Stimulated activated CD4-positive, alpha-beta T cell treated with anti-CD3 and anti-CD28 coated beads, Interleukin-4, amount 100 ng/mL, for 48 hours (primary cell): ENCODE data around the gene SCP2.

ENCODE experiments used
- DNase-seq, 2 donors: peaks; one replicate each; pipeline ENCODE4 v3.0.0-alpha.2; 2020; ENCODE audit warnings: low read depth in 2 of 2

SCP2 gene, protein sequence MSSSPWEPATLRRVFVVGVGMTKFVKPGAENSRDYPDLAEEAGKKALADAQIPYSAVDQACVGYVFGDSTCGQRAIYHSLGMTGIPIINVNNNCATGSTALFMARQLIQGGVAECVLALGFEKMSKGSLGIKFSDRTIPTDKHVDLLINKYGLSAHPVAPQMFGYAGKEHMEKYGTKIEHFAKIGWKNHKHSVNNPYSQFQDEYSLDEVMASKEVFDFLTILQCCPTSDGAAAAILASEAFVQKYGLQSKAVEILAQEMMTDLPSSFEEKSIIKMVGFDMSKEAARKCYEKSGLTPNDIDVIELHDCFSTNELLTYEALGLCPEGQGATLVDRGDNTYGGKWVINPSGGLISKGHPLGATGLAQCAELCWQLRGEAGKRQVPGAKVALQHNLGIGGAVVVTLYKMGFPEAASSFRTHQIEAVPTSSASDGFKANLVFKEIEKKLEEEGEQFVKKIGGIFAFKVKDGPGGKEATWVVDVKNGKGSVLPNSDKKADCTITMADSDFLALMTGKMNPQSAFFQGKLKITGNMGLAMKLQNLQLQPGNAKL

DNA sequence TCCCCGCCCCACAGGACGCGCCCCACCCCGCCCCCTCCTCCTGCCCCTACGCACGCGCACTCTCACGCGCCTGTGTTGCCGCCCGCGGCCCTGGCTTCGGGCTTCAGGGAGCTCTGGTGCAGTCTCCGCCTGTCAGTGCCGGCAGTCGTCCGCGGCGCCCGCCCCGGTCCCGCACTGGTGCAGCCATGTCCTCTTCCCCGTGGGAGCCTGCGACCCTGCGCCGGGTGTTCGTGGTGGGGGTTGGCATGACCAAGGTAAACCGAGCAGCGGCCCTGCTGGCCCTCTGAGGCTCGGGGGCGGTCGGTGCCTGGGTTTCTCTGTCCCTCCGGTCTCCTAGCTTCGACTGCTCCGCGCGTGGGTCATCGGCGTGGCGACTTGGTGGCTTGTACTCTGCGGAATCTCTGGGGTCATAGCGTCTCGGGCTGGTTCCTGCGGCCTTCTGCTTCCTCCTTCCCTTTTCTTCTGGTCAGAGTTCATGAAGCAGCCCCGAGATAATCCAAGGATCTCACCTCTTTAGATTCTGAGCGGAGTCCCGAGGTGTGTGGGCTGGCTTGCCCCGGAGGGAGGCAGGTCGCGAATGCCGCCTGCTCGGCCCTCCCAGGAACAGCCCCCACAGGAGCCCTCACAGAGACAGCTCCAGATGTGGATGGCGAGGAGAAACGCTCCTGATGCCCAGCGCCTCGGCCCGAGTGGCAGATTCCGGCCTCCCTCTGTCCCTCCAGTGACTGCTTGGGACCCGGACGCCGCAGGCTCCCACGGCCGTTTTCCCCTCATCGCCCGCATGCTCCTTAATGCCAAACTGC, at the start of gene SCP2:
SCP2 (plus strand) TSS at position 65 of the 803 bp plus-strand sequence; CDS start at position 186, 121 bp downstream.
- DNase-seq: peak; percentile 65 to 71

DNA sequence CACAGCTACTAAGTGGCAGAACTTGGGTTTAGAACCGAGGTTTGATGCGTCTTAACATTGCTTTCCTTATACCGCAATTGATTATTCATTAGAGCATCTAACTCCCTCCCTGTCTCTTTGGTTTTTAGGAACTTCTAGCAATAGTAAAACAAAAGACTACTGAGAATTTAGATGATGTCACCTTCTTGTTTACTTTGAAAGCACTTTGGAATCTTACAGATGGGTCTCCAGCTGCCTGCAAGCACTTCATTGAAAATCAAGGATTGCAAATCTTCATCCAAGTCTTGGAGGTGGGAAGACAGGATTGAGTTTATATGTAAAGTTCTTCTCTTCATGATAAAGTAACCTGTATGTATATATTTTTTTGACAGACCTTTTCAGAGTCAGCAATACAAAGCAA, 49.5 kb upstream of the SCP2 start:
- DNase-seq: no peak

DNA sequence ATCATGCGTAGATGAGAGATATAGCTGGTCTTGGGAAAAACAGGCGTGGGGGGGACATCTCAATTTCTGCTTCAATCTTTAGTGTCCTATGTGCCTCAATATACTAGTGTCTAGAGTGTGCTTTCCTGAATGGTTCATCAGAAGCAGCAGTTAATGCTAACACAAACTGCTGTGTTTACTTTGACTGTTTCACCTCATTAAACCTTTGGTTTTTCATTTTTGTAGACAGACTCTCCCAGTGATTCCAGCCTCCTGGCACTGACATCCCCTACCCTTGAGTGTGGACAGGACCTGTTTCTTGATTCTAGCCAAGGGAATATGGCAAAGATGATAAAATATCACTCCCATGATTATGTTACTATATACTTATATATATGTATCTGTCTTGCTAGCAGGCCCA, 46.9 kb upstream of the SCP2 start:
- no peak for DNase-seq

DNA sequence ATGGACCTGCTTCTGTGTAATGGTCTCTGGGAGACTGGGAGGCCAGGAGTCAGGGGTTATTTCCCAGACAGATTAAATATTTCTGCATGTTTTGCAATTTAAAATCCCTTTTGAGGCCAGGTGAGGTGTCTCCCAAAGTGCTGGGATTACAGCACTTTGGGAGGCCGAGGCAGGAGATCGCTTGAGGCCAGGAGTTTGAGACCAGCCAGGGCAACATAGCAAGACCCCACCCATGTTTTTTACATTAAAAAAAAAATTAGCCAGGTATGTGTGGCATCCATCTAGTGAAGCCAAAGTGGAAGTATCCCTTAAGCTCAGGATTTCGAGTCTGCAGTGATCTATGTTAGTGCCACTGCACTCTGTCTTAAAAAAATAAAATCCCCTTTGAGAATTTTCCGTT, 39.6 kb upstream of the SCP2 start:
- no peak for DNase-seq

DNA sequence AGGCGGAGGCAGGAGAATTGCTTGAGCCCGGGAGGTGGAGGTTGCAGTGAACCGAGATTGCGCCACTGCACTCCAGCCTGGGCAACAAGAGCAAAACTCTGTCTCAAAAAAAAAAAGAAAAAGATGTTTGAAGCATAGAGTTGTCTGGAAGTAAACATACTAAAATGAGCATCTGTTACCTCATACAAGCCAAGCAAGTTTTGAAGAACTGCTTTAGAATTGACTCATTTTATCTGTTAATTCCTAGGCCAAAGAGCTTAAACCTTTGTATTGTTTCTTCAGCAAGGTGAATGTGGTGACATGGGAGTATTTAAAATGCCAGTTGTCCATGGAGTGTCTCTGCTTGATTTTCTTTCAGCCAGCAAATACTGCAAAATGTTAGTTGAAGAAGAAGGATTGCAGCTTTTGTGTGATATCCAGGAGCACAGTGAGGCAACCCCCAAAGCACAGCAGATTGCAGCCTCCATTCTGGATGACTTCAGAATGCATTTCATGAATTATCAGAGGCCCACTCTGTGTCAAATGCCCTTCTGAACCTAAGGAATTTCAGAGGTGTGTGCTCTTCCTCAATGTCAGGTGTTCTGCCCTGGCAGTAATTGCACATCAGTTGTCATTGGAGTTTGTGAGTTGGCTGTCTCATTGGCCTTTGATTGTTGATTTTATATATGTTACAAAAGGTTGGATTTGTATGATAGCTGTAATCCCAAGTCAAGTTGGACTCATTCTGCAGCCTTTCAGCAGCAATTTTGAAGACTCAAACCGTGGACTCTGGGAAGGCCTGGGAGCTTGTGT, 34.5 kb upstream of the SCP2 start:
- no peak for DNase-seq

DNA sequence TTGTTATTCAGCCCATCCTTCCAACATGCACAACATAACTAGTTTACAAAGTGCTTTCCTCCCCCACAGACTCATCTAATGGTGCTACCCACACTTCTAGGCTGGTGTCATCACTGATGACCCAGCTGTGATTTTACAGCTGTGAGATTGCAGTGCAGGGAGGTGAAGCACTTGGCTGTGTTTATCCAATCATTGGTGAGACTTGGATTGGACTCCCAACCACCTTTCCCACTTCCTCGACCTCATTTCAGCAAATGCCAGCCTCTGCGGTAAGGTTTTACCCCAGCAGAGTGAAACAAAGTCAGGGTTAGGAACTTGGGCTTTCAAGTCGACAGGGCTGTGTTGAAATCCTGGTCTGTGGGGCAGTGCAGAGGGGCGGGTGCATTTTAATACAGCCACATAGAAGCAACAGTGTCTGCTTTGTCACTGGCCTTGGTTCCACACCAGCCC, 27.6 kb upstream of the SCP2 start:
- no peak for DNase-seq

DNA sequence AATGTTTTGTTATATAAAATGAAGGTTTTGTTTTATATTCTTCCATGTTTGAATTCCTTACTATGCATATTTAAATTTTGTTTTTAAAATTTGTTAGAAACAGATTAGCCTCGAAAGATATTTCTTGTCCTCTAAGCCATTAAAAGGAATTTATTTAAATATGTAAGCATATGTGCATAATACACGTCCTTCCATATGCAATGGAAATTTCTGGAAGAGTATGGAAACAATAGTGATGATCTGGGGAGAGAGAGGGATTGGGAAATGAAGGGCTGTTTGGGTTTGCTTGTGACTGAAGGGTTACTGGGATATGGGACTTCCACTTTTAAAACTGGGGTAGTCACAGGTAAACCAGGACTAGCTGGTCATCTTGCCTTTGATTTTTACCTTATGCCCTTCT, 26.7 kb upstream of the SCP2 start:
- DNase-seq: no peak

DNA sequence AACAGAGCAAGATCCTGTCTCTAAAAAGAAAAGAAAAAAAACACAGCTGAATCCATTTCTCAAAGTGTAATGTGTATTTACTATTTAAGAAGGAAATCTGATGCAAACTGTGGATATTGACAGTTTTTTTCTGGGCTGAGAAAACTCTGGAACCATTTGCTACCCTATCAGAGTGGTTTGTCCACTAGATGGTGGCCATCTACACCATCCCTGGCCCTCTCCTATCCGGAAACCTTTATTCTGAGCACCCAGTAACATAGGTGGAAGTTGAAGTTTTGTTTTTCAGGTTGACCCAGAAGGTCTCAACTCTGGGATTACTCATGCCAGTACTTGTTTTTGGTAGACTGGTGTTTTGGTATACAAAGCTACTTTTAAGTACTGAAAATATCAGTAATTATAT, 25.7 kb upstream of the SCP2 start:
- DNase-seq: no peak

DNA sequence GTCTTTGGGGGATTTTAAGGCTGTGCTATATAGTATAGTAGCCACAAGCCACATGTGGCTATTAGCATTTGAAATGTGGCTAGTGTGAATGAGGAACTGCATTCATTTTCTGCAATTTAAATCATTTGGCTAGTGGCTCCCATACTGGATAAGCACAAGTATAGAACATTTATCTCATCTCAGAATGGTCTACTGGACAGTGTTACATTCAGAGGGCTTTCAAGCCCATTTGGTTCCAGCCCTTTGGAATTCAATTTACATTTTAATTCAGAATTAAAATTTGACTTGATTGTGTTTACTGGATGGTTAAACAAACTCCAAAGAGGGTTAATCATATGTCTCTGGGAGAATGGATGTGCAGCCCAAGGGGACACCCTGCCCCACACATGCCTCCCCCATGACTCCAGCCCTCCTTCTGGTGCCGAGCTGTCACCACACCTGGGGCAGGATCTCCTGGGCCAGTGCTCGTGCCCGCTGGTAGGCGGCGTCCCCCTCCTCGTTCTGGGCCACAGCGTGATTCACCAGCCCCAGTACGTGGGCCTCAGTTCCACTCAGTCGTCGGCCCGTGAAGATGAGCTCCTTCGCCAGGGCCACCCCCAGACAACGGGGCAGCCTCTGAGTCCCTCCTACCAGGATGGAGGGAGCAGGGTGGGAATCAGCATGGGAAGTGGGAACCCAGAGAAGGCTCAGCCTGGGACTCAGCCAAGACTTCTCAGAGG, 22.7 kb upstream of the SCP2 start:
- no peak for DNase-seq

DNA sequence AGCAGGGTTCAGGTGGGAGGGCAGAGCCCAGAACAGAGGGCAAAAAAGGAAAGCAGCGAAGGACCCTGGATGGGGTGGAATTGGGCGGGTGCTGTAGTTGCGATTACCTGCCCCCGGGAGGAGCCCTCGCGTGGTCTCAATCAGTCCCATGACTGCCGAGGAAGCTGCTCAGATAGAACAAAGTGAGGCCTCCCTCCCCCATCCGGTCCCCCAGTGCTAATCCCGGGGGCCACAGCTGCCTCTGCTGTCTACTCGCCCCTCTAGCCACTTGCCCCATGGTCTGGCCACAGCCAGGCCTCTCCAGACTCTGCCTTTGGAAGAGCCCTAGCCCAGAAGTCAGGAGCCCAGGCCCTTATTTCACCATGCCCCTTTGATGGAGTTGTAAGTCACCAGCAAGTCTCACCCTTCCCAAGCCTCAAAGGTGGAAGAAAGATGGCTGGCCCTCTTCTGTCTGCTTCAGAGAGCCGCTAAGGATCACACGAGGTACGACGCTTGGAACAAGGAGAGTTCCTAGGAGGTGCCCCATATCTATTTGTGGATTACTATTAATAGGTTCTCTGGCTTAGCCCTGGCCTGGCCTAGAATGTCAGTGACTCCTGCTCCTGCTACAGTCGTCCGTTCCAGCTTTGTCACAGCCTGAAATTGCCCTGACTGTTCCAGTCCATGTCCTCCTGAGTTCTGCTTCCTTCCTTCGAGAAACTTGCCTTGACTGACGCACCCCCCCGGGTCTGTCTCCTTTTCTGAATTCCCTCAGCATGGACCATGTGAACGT, 22.0 kb upstream of the SCP2 start:
- peak in 1 of 2 donors; percentile 19 for DNase-seq

DNA sequence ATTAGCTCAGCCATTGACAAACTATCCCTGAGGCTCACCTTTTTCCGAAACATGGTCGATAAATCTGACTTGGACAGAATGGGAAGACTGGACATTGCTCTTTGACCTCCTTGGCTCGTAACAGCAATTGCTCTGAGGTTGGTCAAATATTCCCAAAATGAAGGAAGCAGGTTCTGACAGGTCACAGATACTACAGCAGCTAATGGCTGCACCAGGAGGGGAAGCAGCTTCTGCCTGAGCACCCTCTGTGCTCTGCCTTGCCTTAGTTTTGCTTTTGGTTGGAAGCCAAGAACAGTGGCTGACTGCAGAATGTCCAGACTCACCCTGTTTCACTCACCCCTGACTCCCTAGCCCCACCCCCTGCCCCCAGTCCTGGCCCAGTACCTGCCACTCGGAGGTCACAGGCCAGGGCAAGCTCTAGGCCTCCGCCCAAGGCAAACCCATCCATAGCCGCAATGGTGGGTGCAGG, 20.9 kb upstream of the SCP2 start:
- no peak for DNase-seq

DNA sequence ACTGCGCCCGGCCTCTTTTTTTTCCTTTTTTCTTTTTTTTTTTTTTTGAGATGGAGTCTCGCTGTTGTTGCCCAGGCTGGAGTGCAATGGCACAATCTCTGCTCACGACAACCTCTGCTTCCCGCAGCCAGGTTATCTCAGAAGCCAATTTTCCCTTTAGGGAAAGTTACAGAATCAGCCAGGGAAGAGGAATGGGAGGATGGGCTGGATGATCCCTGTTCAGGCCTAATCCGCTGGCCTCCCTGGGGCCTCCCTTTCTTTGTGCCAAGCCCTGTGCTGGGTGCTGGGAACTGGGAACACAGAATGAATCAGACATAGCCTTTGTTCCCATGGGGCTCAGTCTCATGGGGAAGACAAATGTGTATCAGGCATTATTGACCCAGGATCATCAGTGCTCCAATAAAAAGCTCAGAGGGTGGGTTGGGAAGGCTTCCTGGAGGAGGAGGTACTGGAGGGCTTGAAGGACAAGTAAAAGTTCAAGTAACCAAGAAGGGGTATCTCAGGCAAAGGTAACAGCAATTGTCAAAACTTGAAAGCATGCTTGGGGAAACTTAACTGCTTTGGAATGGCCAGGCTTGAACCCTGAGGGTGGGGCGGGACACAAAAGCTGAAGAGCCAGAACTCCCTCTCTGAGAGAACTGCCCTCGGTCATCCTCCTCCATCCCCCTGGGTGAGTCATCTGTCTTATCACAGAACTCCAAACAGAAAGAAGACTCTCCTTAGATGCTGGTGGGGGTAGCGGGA, 19.8 kb upstream of the SCP2 start:
- no peak for DNase-seq

DNA sequence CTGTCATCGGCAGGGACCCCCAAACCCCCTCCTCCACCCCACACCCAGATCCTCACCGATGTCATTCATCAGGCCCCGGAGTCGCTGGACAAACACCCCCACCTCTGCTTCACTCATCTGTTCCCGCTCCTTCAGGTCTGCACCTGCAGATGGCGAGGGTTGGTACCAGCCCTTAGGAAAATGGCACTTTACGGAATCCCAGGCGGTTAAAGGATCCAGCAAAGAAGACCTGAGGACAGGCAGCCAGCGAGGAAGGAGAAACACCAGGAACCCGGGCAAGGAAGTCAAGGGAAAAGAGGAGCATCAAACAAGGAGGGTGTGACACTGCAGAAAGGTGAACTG, 19.3 kb upstream of the SCP2 start:
- no peak for DNase-seq

DNA sequence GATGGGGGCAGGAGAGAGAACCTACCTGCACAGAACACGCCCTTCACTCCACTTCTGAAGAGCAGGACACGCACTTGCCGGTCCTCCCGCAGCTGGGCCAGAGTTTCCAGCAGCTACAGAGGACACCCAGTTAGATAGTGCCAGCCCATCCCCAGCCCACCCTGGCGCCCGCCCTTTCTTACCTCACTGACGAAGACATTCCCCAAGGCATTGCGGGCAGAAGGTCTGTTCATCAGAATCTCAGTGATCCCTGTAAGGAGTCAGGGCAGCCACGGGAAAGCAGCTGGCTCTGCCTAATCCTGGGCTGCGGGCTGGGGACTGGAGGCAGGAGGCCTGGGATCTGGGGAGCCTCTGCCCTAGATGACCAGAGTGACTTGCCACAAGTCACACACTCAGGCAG, 15.5 kb upstream of the SCP2 start:
- no peak for DNase-seq

DNA sequence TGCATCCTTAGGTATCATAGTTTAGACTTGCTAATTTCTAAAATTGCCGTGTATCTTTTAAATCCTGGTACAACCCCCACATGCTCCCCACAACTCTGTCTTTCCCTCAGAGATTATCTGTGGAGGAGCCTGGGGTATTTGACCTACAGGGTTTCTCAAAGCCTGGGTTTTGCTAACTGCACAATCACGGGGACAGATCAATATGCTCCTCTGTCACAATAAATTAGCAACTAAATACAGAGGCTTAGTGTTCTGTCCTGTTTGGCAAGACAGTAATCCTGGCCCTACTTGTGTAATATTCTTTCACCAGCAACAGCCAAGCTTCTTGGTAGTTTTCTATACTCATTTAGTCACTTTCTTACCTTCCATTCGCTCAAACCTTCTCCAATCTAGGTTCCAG, 14.1 kb upstream of the SCP2 start:
- no peak for DNase-seq

DNA sequence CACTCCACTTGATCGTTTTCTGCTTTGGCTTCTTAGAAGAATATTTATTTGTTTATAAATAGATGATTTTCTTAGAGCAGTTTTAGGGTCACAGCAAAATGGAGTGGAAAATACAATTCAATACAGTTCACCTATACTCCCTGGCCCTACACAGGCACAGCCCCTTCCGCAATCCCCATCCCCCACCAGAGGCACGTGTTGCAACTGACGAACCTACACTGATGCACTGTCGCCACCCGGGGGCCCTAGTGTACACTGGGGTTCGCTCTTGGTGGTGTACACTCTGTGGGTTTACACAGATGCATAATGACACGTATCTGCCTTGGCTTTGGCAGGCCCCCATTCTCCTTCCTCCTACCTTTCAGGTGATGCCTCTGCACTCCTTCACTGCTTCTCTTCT, 13.5 kb upstream of the SCP2 start:
- DNase-seq: no peak

DNA sequence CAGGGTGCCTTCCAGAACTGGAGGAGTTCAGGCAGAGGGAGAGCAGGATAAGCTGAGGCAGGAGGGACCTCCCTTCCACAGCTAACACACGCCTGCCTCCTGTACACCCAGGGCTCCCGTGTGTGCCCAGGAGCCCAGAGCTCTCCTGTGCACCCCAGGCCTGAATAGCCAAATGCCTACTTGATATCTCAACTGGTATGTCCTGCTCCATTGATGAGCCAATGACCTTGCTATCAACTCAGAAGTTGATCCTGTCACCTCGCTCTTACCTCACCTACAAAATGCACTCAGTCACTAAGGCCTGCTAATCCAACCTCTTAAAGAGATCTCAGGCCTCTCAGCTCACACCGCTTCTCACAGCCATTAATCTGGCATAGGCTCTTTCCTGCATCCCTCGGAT, 12.6 kb upstream of the SCP2 start:
- DNase-seq: no peak

DNA sequence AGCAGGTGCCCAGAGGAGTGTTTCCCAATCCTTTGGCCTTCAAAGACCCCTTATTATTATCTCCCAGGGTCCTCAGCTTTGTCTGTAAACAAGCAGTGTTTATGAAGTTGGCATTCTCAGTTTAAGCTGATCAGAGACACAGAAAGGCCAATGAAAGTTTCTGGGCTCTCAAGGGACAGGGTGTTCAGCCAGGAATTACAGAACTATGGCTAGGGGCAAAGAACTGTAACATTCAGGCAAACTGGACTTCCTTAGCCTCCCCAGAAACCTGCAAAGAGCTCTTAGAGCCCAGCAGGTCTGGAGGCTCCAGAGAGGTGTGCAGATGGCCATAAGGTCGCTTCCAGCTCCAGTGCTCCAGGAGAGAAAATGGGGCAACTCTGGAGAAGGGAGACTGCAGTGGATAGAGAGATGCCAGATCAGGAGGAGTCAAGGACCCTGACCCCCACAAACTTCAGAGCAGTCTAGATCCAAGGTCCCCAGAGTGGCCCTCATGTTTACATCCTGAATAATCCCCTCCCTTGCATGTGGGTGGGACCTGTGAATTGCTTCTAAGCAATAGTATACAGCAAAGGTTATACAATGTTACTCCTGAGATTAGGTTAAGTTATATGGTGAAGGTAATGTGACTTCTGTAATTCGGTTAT, 11.7 kb upstream of the SCP2 start:
- DNase-seq: no peak

DNA sequence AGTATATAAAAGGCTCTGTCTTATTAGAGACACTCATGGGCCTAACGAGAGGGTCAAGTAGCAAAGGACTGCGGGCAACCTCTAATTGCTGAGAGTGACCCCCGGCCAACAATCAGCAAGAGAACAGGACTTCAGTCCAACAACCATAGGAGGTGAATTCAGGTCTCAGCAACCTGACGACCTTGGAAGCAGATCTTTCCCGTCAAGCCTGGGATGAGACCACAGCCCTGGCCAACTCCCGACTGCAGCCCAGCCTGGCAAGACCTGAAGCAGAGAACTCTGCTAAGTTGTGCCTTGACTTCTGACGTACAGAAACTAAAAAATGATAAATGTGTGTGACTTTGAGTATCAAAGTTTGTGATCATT, 11.2 kb upstream of the SCP2 start:
- no peak for DNase-seq
